K562 (cell line): ENCODE results near the gene TBXA2R. TPM values are rescaled to one million over a fixed set of nuclear protein-coding genes. Genes with fewer than 3 reads are reported as not detected.

Source experiments
- ASH1L ChIP-seq: fragments of 450-650 bp; IDR thresholded peaks from 2 replicates; pipeline ENCODE4 v1.6.1; 2018; ENCODE audit warnings: borderline replicate concordance, mild to moderate bottlenecking, low read depth; ENCODE audit not compliant: partially characterized antibody
- C11orf30 ChIP-seq: fragments of 450-650 bp; IDR thresholded peaks from 2 replicates; pipeline ENCODE4 v1.6.1; 2016; ENCODE audit warnings: low read depth, mild to moderate bottlenecking
- CBFA2T2 ChIP-seq: fragments of 450-650 bp; conservative IDR thresholded peaks from 2 replicates; pipeline ENCODE4 v1.6.1; 2017; ENCODE audit warnings: mild to moderate bottlenecking
- CREB3L1 ChIP-seq: fragments of 450-650 bp; IDR thresholded peaks from 2 replicates; pipeline ENCODE4 v1.6.1; 2014; ENCODE audit warnings: low read depth, mild to moderate bottlenecking, moderate library complexity, borderline replicate concordance
- CSDE1 ChIP-seq, 2 experiments: fragments of 450-650 bp; IDR thresholded peaks; 2 replicates each; pipeline ENCODE4 v1.6.1; 2016; ENCODE audit warnings: mild to moderate bottlenecking in 1 of 2
- CTCFL ChIP-seq: IDR thresholded peaks from 2 replicates; pipeline ENCODE4 v1.6.1; 2011; ENCODE audit warnings: borderline replicate concordance, low read depth, mild to moderate bottlenecking, moderate library complexity, low read length; ENCODE audit not compliant: insufficient read depth, poor library complexity, severe bottlenecking
- GABPA ChIP-seq: fragments of 200-800 bp; sonication (Bioruptor generic); conservative IDR thresholded peaks from 2 replicates; pipeline ENCODE4 v1.6.1; 2016; ENCODE audit warnings: low read depth, missing genetic modification characterization, missing compliant biosample characterization
- NFIC ChIP-seq: fragments of 450-650 bp; IDR thresholded peaks from 2 replicates; pipeline ENCODE4 v1.6.1; 2017; ENCODE audit warnings: mild to moderate bottlenecking, inconsistent platforms
- RAD21 ChIP-seq, 2 experiments: fragments of 250-450 bp in 1 of 2; fragments of 450-650 bp in 1 of 2; sonication (Bioruptor Pico) in 1 of 2; formaldehyde crosslinking in 1 of 2; IDR thresholded peaks in 1 of 2; conservative IDR thresholded peaks in 1 of 2; 2 replicates each; pipeline versions ENCODE4 v1.4.0 to v1.8.0; 2020 to 2022; ENCODE audit warnings: mild to moderate bottlenecking in 2 of 2, moderate library complexity in 1 of 2
- RBM25 ChIP-seq: fragments of 200-400 bp; formaldehyde crosslinking; IDR thresholded peaks from 2 replicates; pipeline ENCODE4 v1.6.1; 2018; ENCODE audit warnings: low read length, low read depth, moderate library complexity; ENCODE audit not compliant: severe bottlenecking
- SIRT6 ChIP-seq: IDR thresholded peaks from one replicate; pipeline ENCODE4 v1.6.1; 2012; ENCODE audit warnings: low read depth, mild to moderate bottlenecking, control low read depth, inconsistent platforms, low read length, moderate library complexity
- SNAPC5 ChIP-seq: fragments of 250-450 bp; sonication (Bioruptor Pico); IDR thresholded peaks from 2 replicates; pipeline ENCODE4 v1.8.0; 2021; ENCODE audit warnings: moderate library complexity, mild to moderate bottlenecking, inconsistent platforms
- SNIP1 ChIP-seq: fragments of 450-650 bp; IDR thresholded peaks from 2 replicates; pipeline ENCODE4 v1.7.1; 2017; ENCODE audit warnings: low read depth, mild to moderate bottlenecking
- SNRNP70 ChIP-seq: fragments of 200-400 bp; formaldehyde crosslinking; optimal IDR thresholded peaks from 2 replicates; pipeline ENCODE3; 2017; ENCODE audit warnings: low read depth, low read length
- SRF ChIP-seq, 2 experiments: fragments of 250-450, 450-650 bp in 1 of 2; sonication (Bioruptor Pico) in 1 of 2; sonication (generic) in 1 of 2; formaldehyde crosslinking; IDR thresholded peaks; 2 replicates each; pipeline versions ENCODE4 v1.5.0 to v1.5.1; 2020 to 2022; ENCODE audit warnings: mild to moderate bottlenecking in 1 of 2, missing genetic modification reagents in 1 of 2
- TAF7 ChIP-seq: fragments of 450-650 bp; IDR thresholded peaks from 2 replicates; pipeline ENCODE4 v1.6.1; 2016; ENCODE audit warnings: missing genetic modification characterization, missing compliant biosample characterization
- UBTF ChIP-seq, 2 experiments: IDR thresholded peaks; 2 replicates each; pipeline ENCODE4 v1.6.1; 2012; ENCODE audit warnings: improper control_type of control experiment in 2 of 2, low read depth in 2 of 2, low read length in 2 of 2, borderline replicate concordance in 1 of 2
- ZC3H11A ChIP-seq: IDR thresholded peaks from 2 replicates; pipeline ENCODE4 v1.6.1; 2012; ENCODE audit warnings: low read depth, low read length, improper control_type of control experiment
- ZFPM2 ChIP-seq: fragments of 250-450 bp; sonication (Bioruptor Pico); IDR thresholded peaks from 2 replicates; pipeline ENCODE4 v1.5.1; 2022; ENCODE audit warnings: mild to moderate bottlenecking
- ZNF324 ChIP-seq: fragments of 250-450 bp; sonication (Bioruptor Pico); IDR thresholded peaks from 2 replicates; pipeline ENCODE4 v1.4.0; 2020; ENCODE audit warnings: mild to moderate bottlenecking
- ZNF586 ChIP-seq: fragments of 450-650 bp; formaldehyde crosslinking; conservative IDR thresholded peaks from 2 replicates; pipeline ENCODE4 v1.4.0; 2020; ENCODE audit warnings: mild to moderate bottlenecking, moderate library complexity
- ZNF717 ChIP-seq: fragments of 250-450 bp; sonication (Bioruptor Pico); IDR thresholded peaks from 2 replicates; pipeline ENCODE4 v1.5.0; 2021
- polyA plus RNA-seq, 8 experiments: library from polyadenylated mRNA; depleted of rRNA in 4 of 8; stranded (reverse) in 5 of 8; unstranded in 3 of 8; fragments of >200 nt; fragmentation: Nextera tagmentation in 2 of 8; fragmentation: Illumina TruSeq in 1 of 8; extraction: Ambion mirVana in 2 of 8; extraction: Trizol in 1 of 8; gene quantifications; 2 replicates each; pipeline versions ENCODE4 v1.2.1 to v1.2.3, GENCODE V29; 2011 to 2014; ENCODE audit warnings: inconsistent platforms in 1 of 8, missing spikeins in 1 of 8
- total RNA-seq, 7 experiments: library from RNA; depleted of rRNA in 6 of 7; stranded (reverse); fragments of >200 nt in 6 of 7; fragmentation: Illumina TruSeq in 2 of 7; extraction: Trizol in 2 of 7; gene quantifications; 2 replicates each; pipeline versions ENCODE4 v1.2.1 to v1.2.3, GENCODE V29; 2011 to 2021; ENCODE audit warnings: low replicate concordance in 1 of 7

Gene TBXA2R
- total and polyA plus RNA-seq, 9 of the 15 experiments (the other 6 are each of a cell fraction or from before 2014, with no cell fraction given), result 1.5 to 24.0 (median 2.8) TPM

GRCh38 chr19:3580156-3580934, 26.3 kb downstream of the TBXA2R start (continued):
- TF ChIP-seq SIRT6, result no peak
- no peak for TF ChIP-seq ASH1L
- TF ChIP-seq ZNF324 (CRISPR knock-in tag), result no peak
- peak in 1 of 2 experiments; percentile 14; a peak in 1 of 4 replicates for TF ChIP-seq RAD21 (CRISPR knock-in tag; conservative IDR thresholded peaks at IDR 0.05 in 1 of 2, IDR thresholded peaks at IDR 0.05 in 1 of 2)
- TF ChIP-seq GABPA, result peak; percentile 34; the same call in 1 of the 2 replicates
- TF ChIP-seq UBTF (IDR thresholded peaks at IDR 0.05; ENCODE audit: borderline replicate concordance in 1 of 2, low read depth in 2 of 2, low read length in 2 of 2), result no peak
- peak; percentile 83 for TF ChIP-seq C11orf30
- TF ChIP-seq ZNF717 (CRISPR knock-in tag), result no peak
- TF ChIP-seq SRF (CRISPR knock-in tag; IDR thresholded peaks at IDR 0.05), result peak in 1 of 2 experiments; percentile 66; a peak in 1 of 4 replicates
- TF ChIP-seq CREB3L1, result no peak
- TF ChIP-seq SNIP1, result no peak
- peak; percentile 33; the same call in 1 of the 2 replicates for TF ChIP-seq NFIC
- TF ChIP-seq RBM25, result no peak
- no peak for TF ChIP-seq CBFA2T2
- no peak for TF ChIP-seq SNRNP70
- TF ChIP-seq CTCFL, result no peak
- no peak for TF ChIP-seq ZC3H11A
- TF ChIP-seq TAF7 (tag), result no peak
- TF ChIP-seq ZNF586 (CRISPR knock-in tag), result no peak
- no peak for TF ChIP-seq SNAPC5 (CRISPR knock-in tag)
- no peak for TF ChIP-seq CSDE1 (IDR thresholded peaks at IDR 0.05)
- no peak for TF ChIP-seq ZFPM2
